Stimulated activated CD8-positive, alpha-beta memory T cell treated with anti-CD3 and anti-CD28 coated beads, Interleukin-7, amount 100 ng/mL, for 24 hours (primary cell): ENCODE results near the gene CCDC85C.

Experiments used
- DNase-seq: peaks from one replicate; pipeline ENCODE4 v3.0.0-alpha.2; 2020; ENCODE audit warnings: low read depth

CCDC85C gene

GRCh38 chr14:99510556-99511139, 93.4 kb downstream of the CCDC85C start:
- DNase-seq: no peak

GRCh38 chr14:99509871-99510555, 94.0 kb downstream of the CCDC85C start:
- no peak for DNase-seq

- DNase-seq: no peak
These were observed 94.9 kb downstream of the CCDC85C start for GRCh38 chr14:99508896-99509629.

GRCh38 chr14:99507860-99508640, 96.0 kb downstream of the CCDC85C start:
- no peak for DNase-seq

- DNase-seq: no peak
These were observed 97.7 kb downstream of the CCDC85C start for GRCh38 chr14:99506276-99506675.

GRCh38 chr14:99505089-99505488, 98.9 kb downstream of the CCDC85C start:
- DNase-seq: no peak

- no peak for DNase-seq
These were observed 100.1 kb downstream of the CCDC85C start for GRCh38 chr14:99503848-99504453.

GRCh38 chr14:99502989-99503421, 101.0 kb downstream of the CCDC85C start:
- DNase-seq: no peak

- no peak for DNase-seq
These were observed 106.1 kb downstream of the CCDC85C start for GRCh38 chr14:99497894-99498293.

- no peak for DNase-seq
These were observed 106.7 kb downstream of the CCDC85C start for GRCh38 chr14:99497341-99497740.

GRCh38 chr14:99484106-99484505, 119.9 kb downstream of the CCDC85C start:
- no peak for DNase-seq

- DNase-seq: peak; percentile 4
These were observed 122.3 kb downstream of the CCDC85C start for GRCh38 chr14:99481745-99482099.

- peak; percentile 100 for DNase-seq
These were observed 122.9 kb downstream of the CCDC85C start, which contains the start of gene CCNK for GRCh38 chr14:99480917-99481744. CCNK (plus strand) TSS chr14:99481409; CDS start chr14:99492678, 11,269 bp downstream.

GRCh38 chr14:99479906-99480869, 123.8 kb downstream of the CCDC85C start, which contains the start of gene SETD3:
SETD3 (minus strand) TSS chr14:99480859; CDS start chr14:99465805, 15,054 bp downstream.
- peak; percentile 12 for DNase-seq

- no peak for DNase-seq
These were observed 124.7 kb downstream of the CCDC85C start for GRCh38 chr14:99479160-99479905.

- DNase-seq: no peak
These were observed 125.9 kb downstream of the CCDC85C start for GRCh38 chr14:99478128-99478527.

GRCh38 chr14:99476864-99477263, 127.1 kb downstream of the CCDC85C start:
- no peak for DNase-seq

GRCh38 chr14:99475660-99476059, 128.3 kb downstream of the CCDC85C start:
- no peak for DNase-seq

GRCh38 chr14:99475179-99475578, 128.8 kb downstream of the CCDC85C start:
- no peak for DNase-seq
